T-helper 2 cell treated with Interferon-gamma antibody and Interleukin-4, amounts not matched to agents 5 μg/mL and 100 μg/mL, for 36 hours (primary cell): ENCODE results near the gene TMEM163.
"Not testable (repeated sequence)": the region's sequence is repeated elsewhere in the genome, so short reads cannot be mapped to it uniquely, and the experiment has no call there.

Experiments
- DNase-seq: peaks from one replicate; pipeline ENCODE4 v3.0.0; 2021; ENCODE audit warnings: low spot score
- H3K27ac Mint-ChIP-seq: one replicate; pipeline ENCODE4 v1.8.0; 2021; ENCODE audit warnings: mild to moderate bottlenecking, mixed read lengths
- H3K27me3 Mint-ChIP-seq: one replicate; pipeline ENCODE4 v1.8.0; 2021; ENCODE audit warnings: low read depth, mixed read lengths
- H3K36me3 Mint-ChIP-seq: one replicate; pipeline ENCODE4 v1.8.0; 2021; ENCODE audit warnings: low read depth, mixed read lengths
- H3K4me1 Mint-ChIP-seq: one replicate; pipeline ENCODE4 v1.8.0; 2021; ENCODE audit warnings: low read depth, mixed read lengths
- H3K4me3 Mint-ChIP-seq: one replicate; pipeline ENCODE4 v1.8.0; 2022; ENCODE audit warnings: mild to moderate bottlenecking, moderate library complexity, mixed read lengths
- H3K9me3 Mint-ChIP-seq: one replicate; pipeline ENCODE4 v1.8.0; 2021; ENCODE audit warnings: mixed read lengths

Gene TMEM163

GRCh38 chr2:134537702-134538101 is 181.1 kb downstream of the TMEM163 start:
- Mint-ChIP-seq H3K27me3 (no peaks in the 10 kb centered on the region), H3K36me3 (no peaks in the 10 kb centered on the region), H3K27ac (no peak overlapping the region), H3K9me3 (no peaks in the 10 kb centered on the region), H3K4me1 (no peaks in the 10 kb centered on the region), H3K4me3 (no peak overlapping the region)
- DNase-seq = no peak

DNA sequence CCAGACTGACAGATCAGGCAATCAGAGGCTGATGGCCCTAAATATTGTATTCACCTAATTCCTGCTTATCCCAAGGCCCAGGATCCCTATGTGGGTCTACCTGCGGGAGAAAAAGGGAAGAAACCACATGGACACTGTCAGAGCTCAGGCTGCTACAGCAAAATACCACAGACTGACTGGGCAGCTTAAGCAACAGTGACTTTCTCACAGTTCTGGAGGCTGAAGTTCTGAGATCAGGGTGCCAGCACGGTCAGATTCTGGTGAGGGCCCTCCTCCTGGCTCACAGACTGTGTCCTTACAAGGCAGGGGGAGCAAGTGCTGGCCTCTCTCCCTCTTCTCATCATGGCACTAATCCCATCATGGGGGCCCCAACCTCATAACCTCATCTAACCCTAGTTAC is 181.7 kb downstream of the TMEM163 start:
- Mint-ChIP-seq H3K27ac (no peak overlapping the region), H3K27me3 (no peaks in the 10 kb centered on the region), H3K9me3 (no peaks in the 10 kb centered on the region), H3K4me1 (no peaks in the 10 kb centered on the region), H3K4me3 (no peak overlapping the region), H3K36me3 (no peaks in the 10 kb centered on the region)
- no peak for DNase-seq

GRCh38 chr2:134536296-134536695 is 182.5 kb downstream of the TMEM163 start:
- H3K4me1 Mint-ChIP-seq = no peaks in the 10 kb centered on the region
- H3K4me3 Mint-ChIP-seq = no peak overlapping the region
- DNase-seq = no peak
- no peaks in the 10 kb centered on the region for H3K9me3 Mint-ChIP-seq
- H3K27me3 Mint-ChIP-seq = no peaks in the 10 kb centered on the region
- H3K27ac Mint-ChIP-seq = no peak overlapping the region
- H3K36me3 Mint-ChIP-seq = no peaks in the 10 kb centered on the region

DNA sequence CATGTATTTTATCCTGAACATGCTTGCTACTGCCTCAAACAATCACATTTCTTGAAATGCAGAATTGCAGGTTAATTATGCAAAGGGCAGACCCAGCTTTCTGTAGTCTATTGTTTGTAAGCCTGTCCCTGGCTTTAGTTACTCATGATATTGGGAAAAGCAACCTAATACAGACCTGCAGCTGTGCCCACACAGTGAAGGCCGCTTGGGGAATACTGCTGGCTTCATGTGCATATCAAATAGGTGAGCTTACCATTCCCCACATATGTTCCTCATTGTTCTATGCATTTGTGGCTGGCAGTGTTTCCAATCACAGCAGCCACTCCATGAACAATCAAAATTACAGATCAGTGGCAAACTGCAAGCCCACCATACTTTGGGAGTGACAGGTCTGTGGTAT is 186.3 kb downstream of the TMEM163 start:
- no peak for DNase-seq
- Mint-ChIP-seq H3K27ac (no peak overlapping the region), H3K4me3 (no peak overlapping the region), H3K27me3 (no peaks in the 10 kb centered on the region), H3K36me3 (no peaks in the 10 kb centered on the region), H3K9me3 (no peaks in the 10 kb centered on the region), H3K4me1 (no peaks in the 10 kb centered on the region)

DNA sequence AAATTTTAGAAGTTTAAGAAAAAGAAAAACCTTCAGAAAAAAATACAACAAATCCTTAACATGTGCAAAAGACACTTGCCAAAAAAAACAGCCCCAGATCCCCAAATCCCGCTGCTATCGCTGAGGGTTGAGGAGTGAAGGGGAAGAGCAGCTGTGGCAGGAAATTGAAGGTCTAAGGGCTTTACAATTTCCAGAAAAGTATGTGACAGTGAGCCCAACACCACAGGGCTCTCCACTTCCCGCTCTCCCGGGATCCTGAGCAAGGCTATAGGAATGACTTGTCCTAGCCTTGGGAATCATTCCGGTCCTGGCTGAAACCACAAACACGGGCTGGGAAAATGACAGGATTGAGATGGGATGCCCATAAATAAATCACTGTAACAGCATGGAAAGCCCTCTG is 191.4 kb downstream of the TMEM163 start:
- H3K9me3 Mint-ChIP-seq = no peaks in the 10 kb centered on the region
- no peak overlapping the region for H3K4me3 Mint-ChIP-seq
- H3K36me3 Mint-ChIP-seq = no peaks in the 10 kb centered on the region
- no peaks in the 10 kb centered on the region for H3K4me1 Mint-ChIP-seq
- no peak for DNase-seq
- no peak overlapping the region for H3K27ac Mint-ChIP-seq
- H3K27me3 Mint-ChIP-seq = no peaks in the 10 kb centered on the region

DNA sequence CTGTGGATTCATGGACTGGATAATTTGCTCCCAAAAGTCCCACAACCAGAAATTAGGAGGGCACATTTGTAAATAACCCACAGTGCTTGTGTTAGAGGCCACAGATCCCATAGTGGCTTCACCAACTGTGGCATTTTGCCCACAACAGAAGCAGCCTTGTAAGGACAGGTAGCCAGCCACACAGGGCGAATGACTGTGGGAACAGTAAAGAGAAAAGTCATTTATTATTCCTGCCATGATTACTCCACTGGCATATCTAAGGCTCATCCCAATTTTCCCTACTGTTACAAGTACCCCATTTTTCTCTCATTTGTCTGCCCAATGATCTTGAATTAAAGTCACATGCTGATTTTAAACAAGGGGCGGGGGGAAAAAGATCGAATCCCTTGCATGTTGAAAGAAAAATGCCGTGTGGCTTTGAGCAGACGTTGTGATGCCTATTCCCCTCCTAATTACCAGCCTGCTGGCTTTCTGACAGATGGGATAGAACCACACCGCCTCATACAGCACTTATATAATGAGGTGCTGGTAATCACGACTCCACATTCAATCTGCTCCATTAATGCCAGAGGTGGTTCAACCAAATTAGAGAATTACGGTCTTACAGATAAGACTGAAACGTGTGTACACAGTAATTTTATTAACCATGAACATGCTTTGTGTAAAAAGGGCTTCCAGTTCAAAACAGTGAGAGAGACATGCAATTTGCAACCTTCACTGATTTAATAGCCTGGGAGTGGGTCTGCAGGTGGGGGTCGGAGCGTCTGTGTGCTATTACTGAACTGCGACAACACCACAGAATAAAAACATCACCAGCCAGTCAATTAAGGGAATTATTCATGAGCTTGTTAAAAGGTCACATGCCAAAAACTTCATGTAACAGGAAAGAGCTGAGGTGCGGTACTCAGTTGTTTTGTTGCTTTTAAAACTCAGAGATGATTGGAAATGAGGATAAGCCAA is 196.0 kb downstream of the TMEM163 start:
- no peak overlapping the region for H3K27ac Mint-ChIP-seq
- no peak for DNase-seq
- no peaks in the 10 kb centered on the region for H3K27me3 Mint-ChIP-seq
- no peaks in the 10 kb centered on the region for H3K36me3 Mint-ChIP-seq
- H3K9me3 Mint-ChIP-seq = no peaks in the 10 kb centered on the region
- H3K4me3 Mint-ChIP-seq = no peak overlapping the region
- no peaks in the 10 kb centered on the region for H3K4me1 Mint-ChIP-seq

GRCh38 chr2:134518101-134518500 is 200.7 kb downstream of the TMEM163 start:
- H3K9me3 Mint-ChIP-seq = no peaks in the 10 kb centered on the region
- H3K27me3 Mint-ChIP-seq = no peaks in the 10 kb centered on the region
- H3K36me3 Mint-ChIP-seq = no peaks in the 10 kb centered on the region
- no peak overlapping the region for H3K4me3 Mint-ChIP-seq
- H3K4me1 Mint-ChIP-seq = no peaks in the 10 kb centered on the region
- DNase-seq = no peak
- H3K27ac Mint-ChIP-seq = no peak overlapping the region

DNA sequence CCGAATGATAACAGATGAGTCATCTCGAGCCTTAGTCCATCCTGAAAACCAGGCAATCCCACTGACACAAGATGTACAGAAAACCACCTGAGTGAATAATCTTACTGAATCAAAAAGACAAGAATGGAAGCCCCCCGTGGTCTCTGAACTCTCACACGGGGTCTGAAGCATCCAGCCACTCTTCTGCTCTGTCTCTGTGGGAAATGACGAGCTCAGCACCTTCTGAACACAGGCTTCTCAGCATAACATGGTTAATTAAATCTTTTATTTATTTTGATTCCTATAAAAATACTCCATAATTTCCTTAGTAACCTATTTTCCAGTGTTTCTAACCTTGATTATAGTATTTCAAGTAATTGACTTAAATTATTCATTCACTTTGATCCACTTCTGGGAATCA is 203.7 kb downstream of the TMEM163 start:
- H3K9me3 Mint-ChIP-seq = no peaks in the 10 kb centered on the region
- no peak overlapping the region for H3K4me3 Mint-ChIP-seq
- no peaks in the 10 kb centered on the region for H3K27me3 Mint-ChIP-seq
- H3K36me3 Mint-ChIP-seq = no peaks in the 10 kb centered on the region
- DNase-seq = no peak
- H3K27ac Mint-ChIP-seq = no peak overlapping the region
- H3K4me1 Mint-ChIP-seq = no peaks in the 10 kb centered on the region

DNA sequence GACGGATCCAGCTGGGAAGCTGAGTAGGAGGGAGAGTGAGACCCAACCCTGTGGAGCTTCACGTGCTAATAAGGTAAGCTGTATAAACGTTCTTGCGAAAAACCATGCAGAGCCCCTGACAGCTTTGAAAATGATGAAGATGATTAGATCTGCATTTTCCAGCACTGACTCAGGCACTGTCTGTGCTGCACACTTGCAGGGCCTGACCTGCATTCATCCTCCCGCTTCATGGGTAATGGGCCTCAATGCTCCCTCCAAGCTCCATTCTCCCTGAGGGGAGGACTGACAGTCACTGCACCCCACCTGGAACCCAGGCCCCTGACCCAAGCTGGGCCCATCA is 205.4 kb downstream of the TMEM163 start:
- no peak for DNase-seq
- no peaks in the 10 kb centered on the region for H3K27me3 Mint-ChIP-seq
- no peaks in the 10 kb centered on the region for H3K9me3 Mint-ChIP-seq
- H3K4me1 Mint-ChIP-seq = no peaks in the 10 kb centered on the region
- H3K4me3 Mint-ChIP-seq = no peak overlapping the region
- no peaks in the 10 kb centered on the region for H3K36me3 Mint-ChIP-seq
- H3K27ac Mint-ChIP-seq = no peak overlapping the region

DNA sequence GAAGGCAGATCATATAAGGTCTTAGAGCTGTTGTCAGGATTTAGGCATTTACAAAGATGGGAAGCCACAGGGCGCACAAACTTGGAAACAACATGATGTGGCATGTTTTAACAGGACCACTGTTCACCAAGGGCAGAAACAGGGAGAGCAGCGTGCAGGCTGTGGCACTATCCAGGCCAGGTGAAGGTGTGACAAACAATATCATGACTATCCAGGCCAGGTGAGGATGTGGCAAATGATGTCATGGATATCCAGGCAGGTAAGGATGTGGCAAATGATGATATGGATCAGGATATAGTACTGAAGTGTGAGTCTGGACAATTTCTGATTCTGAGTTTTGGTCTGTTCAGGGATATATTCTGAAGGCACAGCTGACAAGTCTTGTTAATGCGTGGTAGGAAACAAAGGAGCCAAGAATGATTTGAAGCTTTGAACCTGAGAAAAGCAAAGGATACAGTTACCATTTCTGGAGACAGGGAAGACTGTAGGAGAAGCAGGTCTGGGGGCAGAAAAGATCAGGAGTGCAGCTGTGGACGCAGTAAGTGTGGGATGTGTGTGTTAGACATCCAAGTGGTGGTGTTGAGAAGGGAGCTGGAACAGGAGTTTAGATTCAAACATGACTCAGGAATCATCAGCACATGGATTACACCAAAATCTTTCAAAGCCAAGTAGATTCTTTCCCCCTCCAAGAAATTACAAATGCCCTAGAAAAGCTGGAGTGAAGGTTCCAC is 205.9 kb downstream of the TMEM163 start:
- H3K36me3 Mint-ChIP-seq = no peaks in the 10 kb centered on the region
- H3K4me1 Mint-ChIP-seq = no peaks in the 10 kb centered on the region
- no peaks in the 10 kb centered on the region for H3K9me3 Mint-ChIP-seq
- no peak overlapping the region for H3K4me3 Mint-ChIP-seq
- H3K27ac Mint-ChIP-seq = no peak overlapping the region
- no peak for DNase-seq
- H3K27me3 Mint-ChIP-seq = no peaks in the 10 kb centered on the region

DNA sequence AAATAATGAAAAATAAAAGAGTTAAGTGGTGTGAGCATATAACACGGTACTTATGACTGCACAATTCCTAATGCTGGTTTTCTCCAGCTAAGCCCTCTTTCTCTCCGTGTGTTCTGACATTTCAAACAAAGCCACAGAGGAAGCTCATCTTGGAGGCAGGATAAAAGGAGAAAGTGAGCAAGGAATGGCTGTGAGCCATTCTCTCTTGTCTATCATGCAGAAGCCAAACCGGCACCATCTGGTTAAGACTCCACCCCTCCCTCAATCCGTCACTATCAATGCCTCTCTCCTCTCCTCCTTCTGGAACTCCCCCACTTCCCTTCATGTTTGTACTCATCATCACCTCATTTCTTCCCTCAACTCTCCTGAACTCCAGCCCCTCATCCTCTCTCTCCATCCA is 210.4 kb downstream of the TMEM163 start:
- no peak overlapping the region for H3K4me3 Mint-ChIP-seq
- no peak for DNase-seq
- H3K27me3 Mint-ChIP-seq = no peaks in the 10 kb centered on the region
- no peaks in the 10 kb centered on the region for H3K36me3 Mint-ChIP-seq
- no peaks in the 10 kb centered on the region for H3K9me3 Mint-ChIP-seq
- no peak overlapping the region for H3K27ac Mint-ChIP-seq
- H3K4me1 Mint-ChIP-seq = no peaks in the 10 kb centered on the region

GRCh38 chr2:134507697-134508096 is 211.1 kb downstream of the TMEM163 start:
- Mint-ChIP-seq H3K27ac (no peak overlapping the region), H3K36me3 (no peaks in the 10 kb centered on the region), H3K27me3 (no peaks in the 10 kb centered on the region), H3K4me1 (no peaks in the 10 kb centered on the region), H3K9me3 (no peaks in the 10 kb centered on the region), H3K4me3 (no peak overlapping the region)
- no peak for DNase-seq

GRCh38 chr2:134507159-134507558 is 211.6 kb downstream of the TMEM163 start:
- H3K4me3 Mint-ChIP-seq, H3K36me3 Mint-ChIP-seq, H3K27ac Mint-ChIP-seq, H3K27me3 Mint-ChIP-seq, DNase-seq, H3K4me1 Mint-ChIP-seq, H3K9me3 Mint-ChIP-seq: not testable (repeated sequence)

DNA sequence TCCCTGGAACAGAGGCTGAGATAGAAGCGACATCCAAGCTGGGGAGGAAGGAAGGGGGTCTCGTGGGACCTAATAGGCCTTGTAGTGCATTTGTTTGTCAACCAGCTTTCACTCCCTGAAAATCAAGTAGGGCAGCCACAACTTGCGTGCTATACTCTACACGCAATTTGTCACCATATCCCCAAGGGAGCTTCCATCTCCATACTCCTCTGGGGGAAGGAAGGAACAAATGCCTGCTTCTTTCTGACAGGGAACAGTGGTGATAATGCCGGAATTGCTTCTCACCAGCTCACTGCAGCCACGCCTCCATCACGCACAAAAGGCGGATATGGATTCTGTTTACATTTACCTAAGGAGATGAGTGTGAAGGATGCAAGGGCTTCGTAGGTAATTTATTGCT is 213.4 kb downstream of the TMEM163 start:
- no peaks in the 10 kb centered on the region for H3K4me1 Mint-ChIP-seq
- H3K4me3 Mint-ChIP-seq = no peak overlapping the region
- no peak for DNase-seq
- H3K36me3 Mint-ChIP-seq = no peaks in the 10 kb centered on the region
- no peaks in the 10 kb centered on the region for H3K9me3 Mint-ChIP-seq
- H3K27ac Mint-ChIP-seq = no peak overlapping the region
- H3K27me3 Mint-ChIP-seq = no peaks in the 10 kb centered on the region
